SK-N-MC (cell line): Measurements from ENCODE around the gene WDR44.
"Not testable (repeated sequence)": the region's sequence is repeated elsewhere in the genome, so short reads cannot be mapped to it uniquely, and the experiment has no call there.

Experiments
- DNase-seq: peaks from one replicate; pipeline ENCODE4 v3.0.0-alpha.2; 2011; ENCODE audit warnings: low read depth, low spot score
- H3K27ac ChIP-seq: fragments of 200-600 bp; sonication (generic); 2 replicates; pipeline ENCODE4 v1.5.1; 2016; ENCODE audit warnings: mixed run types
- H3K36me3 ChIP-seq: fragments of 200-600 bp; sonication (generic); 2 replicates; pipeline ENCODE4 v1.6.1; 2017; ENCODE audit warnings: antibody characterized with exemption, low read length, mixed read lengths; ENCODE audit not compliant: insufficient read depth
- H3K4me3 ChIP-seq: fragments of 200-600 bp; sonication (generic); 2 replicates; pipeline ENCODE4 v1.5.1; 2016
- H3K9ac ChIP-seq: fragments of 200-600 bp; sonication (generic); 2 replicates; pipeline ENCODE4 v1.8.0; 2017; ENCODE audit warnings: mixed run types, mixed read lengths; ENCODE audit not compliant: insufficient read length
- H3K9me3 ChIP-seq: fragments of 200-600 bp; sonication (generic); 2 replicates; pipeline ENCODE4 v1.6.1; 2017; ENCODE audit warnings: low read depth, mild to moderate bottlenecking, antibody characterized with exemption, low read length, moderate library complexity, mixed read lengths
- EZH2 ChIP-seq: fragments of 200-600 bp; sonication (generic); IDR thresholded peaks from one replicate; pipeline ENCODE4 v1.6.1; 2017; ENCODE audit warnings: antibody characterized with exemption
- FOXP2 ChIP-seq: optimal IDR thresholded peaks from 2 replicates; pipeline ENCODE3; 2011; ENCODE audit warnings: mild to moderate bottlenecking, moderate library complexity; ENCODE audit not compliant: insufficient read depth; ENCODE audit errors: extremely low read length, control extremely low read depth
- POLR2AphosphoS5 ChIP-seq: IDR thresholded peaks from 2 replicates; pipeline ENCODE4 v1.6.1; 2012; ENCODE audit warnings: mild to moderate bottlenecking, low read depth, low read length, borderline replicate concordance

WDR44 gene

GRCh38 chrX:118437283-118437682, 91.4 kb downstream of the WDR44 start:
- TF ChIP-seq POLR2AphosphoS5 (no peak), FOXP2 (no peak), EZH2 (no peak)
- Histone ChIP-seq H3K4me3 (0 out of 2 replicates have a peak overlapping the region, but pooled peaks have one; percentile 26), H3K9ac (no peak overlapping the region), H3K27ac (peak overlapping the region; percentile 63), H3K9me3 (no peaks in the 10 kb centered on the region), H3K36me3 (no peaks in the 10 kb centered on the region)
- DNase-seq = peak; percentile 28

GRCh38 chrX:118448273-118448783, 102.4 kb downstream of the WDR44 start:
- H3K27ac ChIP-seq = no peak overlapping the region
- DNase-seq = no peak
- TF ChIP-seq EZH2 (no peak), POLR2AphosphoS5 (no peak), FOXP2 (no peak)
- no peaks in the 10 kb centered on the region for H3K36me3 ChIP-seq
- H3K4me3 ChIP-seq = no peak overlapping the region
- no peak overlapping the region for H3K9ac ChIP-seq
- no peaks in the 10 kb centered on the region for H3K9me3 ChIP-seq

- Histone ChIP-seq H3K9ac (no peak overlapping the region), H3K9me3 (no peaks in the 10 kb centered on the region), H3K27ac (no peak overlapping the region), H3K36me3 (no peaks in the 10 kb centered on the region), H3K4me3 (no peak overlapping the region)
- TF ChIP-seq POLR2AphosphoS5 (no peak), FOXP2 (no peak), EZH2 (no peak)
- DNase-seq = no peak
Observed at GRCh38 chrX:118455013-118455412, 109.1 kb downstream of the WDR44 start.

GRCh38 chrX:118459494-118459893, 113.6 kb downstream of the WDR44 start:
- no peak for DNase-seq
- Histone ChIP-seq H3K9ac (no peak overlapping the region), H3K4me3 (no peak overlapping the region), H3K36me3 (no peaks in the 10 kb centered on the region), H3K27ac (no peak overlapping the region), H3K9me3 (no peaks in the 10 kb centered on the region)
- TF ChIP-seq FOXP2 = no peak
- no peak for TF ChIP-seq EZH2
- no peak for TF ChIP-seq POLR2AphosphoS5

- TF ChIP-seq FOXP2 (no peak), EZH2 (no peak)
- no peaks in the 10 kb centered on the region for H3K9me3 ChIP-seq
- H3K9ac ChIP-seq = no peak overlapping the region
- H3K4me3 ChIP-seq = no peak overlapping the region
- H3K36me3 ChIP-seq = no peaks in the 10 kb centered on the region
- DNase-seq = no peak
- no peak overlapping the region for H3K27ac ChIP-seq
Observed at GRCh38 chrX:118464501-118464900, 118.6 kb downstream of the WDR44 start.

GRCh38 chrX:118468122-118468521, 122.2 kb downstream of the WDR44 start:
- no peak overlapping the region for H3K27ac ChIP-seq
- no peak overlapping the region for H3K9ac ChIP-seq
- DNase-seq = no peak
- no peak overlapping the region for H3K4me3 ChIP-seq
- no peaks in the 10 kb centered on the region for H3K9me3 ChIP-seq
- H3K36me3 ChIP-seq = no peaks in the 10 kb centered on the region
- TF ChIP-seq EZH2 (no peak), FOXP2 (no peak), POLR2AphosphoS5 (no peak)

- not testable (repeated sequence) for H3K9me3 ChIP-seq, H3K9ac ChIP-seq, H3K36me3 ChIP-seq, H3K27ac ChIP-seq, DNase-seq, H3K4me3 ChIP-seq
Observed at GRCh38 chrX:118470721-118471347, 124.9 kb downstream of the WDR44 start.

GRCh38 chrX:118474586-118474985, 128.7 kb downstream of the WDR44 start:
- TF ChIP-seq EZH2 = no peak
- no peak for TF ChIP-seq FOXP2
- H3K9me3 ChIP-seq = no peaks in the 10 kb centered on the region
- no peak overlapping the region for H3K27ac ChIP-seq
- no peak overlapping the region for H3K4me3 ChIP-seq
- H3K36me3 ChIP-seq = no peaks in the 10 kb centered on the region
- H3K9ac ChIP-seq = no peak overlapping the region
- DNase-seq = no peak

- no peaks in the 10 kb centered on the region for H3K9me3 ChIP-seq
- no peak overlapping the region for H3K9ac ChIP-seq
- H3K4me3 ChIP-seq = no peak overlapping the region
- H3K27ac ChIP-seq = no peak overlapping the region
- TF ChIP-seq POLR2AphosphoS5 (no peak), FOXP2 (no peak), EZH2 (no peak)
- DNase-seq = no peak
- no peaks in the 10 kb centered on the region for H3K36me3 ChIP-seq
Observed at GRCh38 chrX:118475903-118476302, 130.0 kb downstream of the WDR44 start.
